Measurements from ENCODE around the gene SUOX.

Gene SUOX

DNA sequence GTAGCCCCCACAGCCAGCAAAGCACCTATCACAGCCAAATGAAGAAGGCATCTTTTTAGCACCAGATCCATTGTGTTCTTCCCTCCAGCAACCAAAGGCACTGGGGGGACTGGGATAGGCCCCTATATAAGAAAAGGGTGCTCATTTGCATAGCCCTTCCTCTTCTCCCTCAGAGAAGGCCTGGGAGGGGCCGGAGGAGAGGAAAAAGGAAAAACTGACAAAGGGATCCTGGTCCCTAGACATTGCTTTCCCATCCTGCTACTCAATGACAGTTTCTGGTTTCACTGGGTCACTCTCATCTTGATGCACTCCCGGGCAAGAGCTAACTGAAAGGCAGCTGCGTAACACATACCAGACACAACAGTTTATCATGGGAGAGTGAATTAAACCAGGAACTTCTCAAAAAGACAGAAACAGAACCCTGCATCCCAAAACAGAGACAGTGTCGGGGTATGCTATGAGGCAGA, 31.1 kb upstream of the SUOX start, which contains the start of gene PMEL:
Gene PMEL, minus strand, starts transcription at position 102 of the 467 bp plus-strand sequence. Its CDS starts 31 bp downstream, at position 71.
- peak within 1 kb of the TSS; percentile 80 for H3K9ac ChIP-seq (ENCODE audit: low read depth, low read length)
- ATAC-seq (ENCODE audit: insufficient read depth, low read depth) (no peak), DNase-seq (no peak)
- H4K20me1 ChIP-seq (ENCODE audit: insufficient read depth, low read length): no peaks in the 10 kb centered on the region
- peaks cover 46% of the 10 kb centered on the region for H3K4me1 ChIP-seq (ENCODE audit: insufficient read depth, low read length)
- no peaks in the 10 kb centered on the region for H3K9me3 ChIP-seq (ENCODE audit: insufficient read depth, low read length, severe bottlenecking)
- TF ChIP-seq EZH2 (IDR thresholded peaks at IDR 0.05; ENCODE audit: borderline replicate concordance, low read depth, low read length, severe bottlenecking) (no peak), CTCF (IDR thresholded peaks at IDR 0.05; ENCODE audit: borderline replicate concordance, extremely low read depth, low read length, poor library complexity, severe bottlenecking) (no peak)
- peak within 1 kb of the TSS; percentile 84 for H3K27ac ChIP-seq (ENCODE audit: low read length)
- H3K4me2 ChIP-seq (ENCODE audit: insufficient read depth, low read length): peak within 1 kb of the TSS; percentile 85
- H3K27me3 ChIP-seq (ENCODE audit: insufficient read depth, low read length, poor library complexity): no peaks in the 10 kb centered on the region
- peak within 1 kb of the TSS; percentile 86 to 88 for H3K4me3 ChIP-seq (ENCODE audit: low read depth in 1 of 2, low read length in 2 of 2)
- peaks cover 32% of the 10 kb centered on the region for H3K36me3 ChIP-seq (ENCODE audit: insufficient read depth, low read length)
- peak within 1 kb of the TSS; percentile 97 for H2AFZ ChIP-seq (ENCODE audit: low read depth, low read length)
- H3K79me2 ChIP-seq (ENCODE audit: insufficient read depth, low read length): peaks cover 34% of the 10 kb centered on the region

DNA sequence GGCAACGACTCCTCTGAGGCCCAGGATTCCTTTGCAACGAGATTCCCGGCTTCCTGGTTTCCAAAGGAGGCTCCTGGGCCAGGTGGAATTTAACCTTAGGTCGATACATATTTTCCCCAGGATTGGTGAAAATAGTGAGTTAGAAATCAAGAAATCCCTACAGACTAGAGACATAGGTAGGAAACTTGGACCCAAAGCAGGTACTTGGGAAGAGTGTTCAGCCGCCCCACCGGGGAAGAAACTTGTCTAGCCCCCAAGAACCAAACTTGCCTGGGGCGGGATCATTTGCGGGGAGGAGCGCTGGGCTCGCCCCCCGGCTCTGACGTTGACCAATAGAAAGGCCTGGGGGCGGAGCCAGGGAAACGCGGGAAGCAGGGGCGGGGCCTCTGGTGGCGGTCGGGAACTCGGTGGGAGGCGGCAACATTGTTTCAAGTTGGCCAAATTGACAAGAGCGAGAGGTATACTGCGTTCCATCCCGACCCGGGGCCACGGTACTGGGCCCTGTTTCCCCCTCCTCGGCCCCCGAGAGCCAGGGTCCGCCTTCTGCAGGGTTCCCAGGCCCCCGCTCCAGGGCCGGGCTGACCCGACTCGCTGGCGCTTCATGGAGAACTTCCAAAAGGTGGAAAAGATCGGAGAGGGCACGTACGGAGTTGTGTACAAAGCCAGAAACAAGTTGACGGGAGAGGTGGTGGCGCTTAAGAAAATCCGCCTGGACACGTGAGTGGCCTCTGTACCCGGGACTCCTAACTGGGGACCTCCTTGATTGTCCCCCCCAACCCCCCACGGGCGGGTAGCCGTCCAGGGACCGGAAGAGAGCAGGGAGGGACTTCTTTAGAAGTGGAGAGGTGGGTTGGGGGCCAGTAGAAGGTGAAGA, 30.4 kb upstream of the SUOX start, which contains the start of gene CDK2:
Gene CDK2, plus strand, starts transcription at position 423 of the 874 bp plus-strand sequence. Its CDS starts 179 bp downstream, at position 602.
- H3K9me3 ChIP-seq (ENCODE audit: insufficient read depth, low read length, severe bottlenecking): no peaks in the 10 kb centered on the region
- H2AFZ ChIP-seq (ENCODE audit: low read depth, low read length): peak within 1 kb of the TSS; percentile 97
- peak within 1 kb of the TSS; percentile 84 for H3K27ac ChIP-seq (ENCODE audit: low read length)
- no peaks in the 10 kb centered on the region for H4K20me1 ChIP-seq (ENCODE audit: insufficient read depth, low read length)
- H3K4me1 ChIP-seq (ENCODE audit: insufficient read depth, low read length): peaks cover 53% of the 10 kb centered on the region
- ATAC-seq (ENCODE audit: insufficient read depth, low read depth) (peak; percentile 94), DNase-seq (peak; percentile 95)
- H3K27me3 ChIP-seq (ENCODE audit: insufficient read depth, low read length, poor library complexity): no peaks in the 10 kb centered on the region
- TF ChIP-seq EZH2 (IDR thresholded peaks at IDR 0.05; ENCODE audit: borderline replicate concordance, low read depth, low read length, severe bottlenecking): no peak
- no peak for TF ChIP-seq CTCF (IDR thresholded peaks at IDR 0.05; ENCODE audit: borderline replicate concordance, extremely low read depth, low read length, poor library complexity, severe bottlenecking)
- peak within 1 kb of the TSS; percentile 86 to 88 for H3K4me3 ChIP-seq (ENCODE audit: low read depth in 1 of 2, low read length in 2 of 2)
- H3K9ac ChIP-seq (ENCODE audit: low read depth, low read length): peak within 1 kb of the TSS; percentile 80
- H3K36me3 ChIP-seq (ENCODE audit: insufficient read depth, low read length): peaks cover 38% of the 10 kb centered on the region
- peaks cover 34% of the 10 kb centered on the region for H3K79me2 ChIP-seq (ENCODE audit: insufficient read depth, low read length)
- H3K4me2 ChIP-seq (ENCODE audit: insufficient read depth, low read length): peak within 1 kb of the TSS; percentile 85

DNA sequence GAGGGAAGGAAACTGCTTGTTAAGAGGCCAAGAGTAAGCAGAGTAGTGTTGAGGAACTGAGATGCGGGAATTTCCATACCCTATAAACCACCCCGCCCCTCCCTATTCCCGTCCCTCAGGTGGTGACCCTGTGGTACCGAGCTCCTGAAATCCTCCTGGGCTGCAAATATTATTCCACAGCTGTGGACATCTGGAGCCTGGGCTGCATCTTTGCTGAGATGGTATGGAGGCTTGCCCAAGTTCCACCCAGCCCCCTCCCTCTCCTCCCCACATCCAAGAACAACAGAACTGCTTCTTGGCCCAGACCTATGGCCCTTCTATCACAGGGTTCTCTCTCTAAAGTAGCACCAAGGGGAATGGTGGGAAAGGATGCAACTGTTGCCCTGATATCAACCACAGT, 27.7 kb upstream of the SUOX start:
- Histone ChIP-seq H3K9me3 (ENCODE audit: insufficient read depth, low read length, severe bottlenecking) (no peaks in the 10 kb centered on the region), H3K27ac (ENCODE audit: low read length) (no peak overlapping the region), H2AFZ (ENCODE audit: low read depth, low read length) (no peak overlapping the region), H3K4me1 (ENCODE audit: insufficient read depth, low read length) (peaks cover 67% of the 10 kb centered on the region), H3K27me3 (ENCODE audit: insufficient read depth, low read length, poor library complexity) (no peaks in the 10 kb centered on the region), H4K20me1 (ENCODE audit: insufficient read depth, low read length) (no peaks in the 10 kb centered on the region), H3K4me2 (ENCODE audit: insufficient read depth, low read length) (peak overlapping the region; percentile 85; the same call in 1 of the 2 replicates), H3K36me3 (ENCODE audit: insufficient read depth, low read length) (peaks cover 44% of the 10 kb centered on the region), H3K9ac (ENCODE audit: low read depth, low read length) (no peak overlapping the region; the same call in 1 of the 2 replicates), H3K4me3 (ENCODE audit: low read depth in 1 of 2, low read length in 2 of 2) (no peak overlapping the region), H3K79me2 (ENCODE audit: insufficient read depth, low read length) (peaks cover 45% of the 10 kb centered on the region)
- ATAC-seq (ENCODE audit: insufficient read depth, low read depth): no peak
- no peak for TF ChIP-seq EZH2 (IDR thresholded peaks at IDR 0.05; ENCODE audit: borderline replicate concordance, low read depth, low read length, severe bottlenecking)
- no peak for TF ChIP-seq CTCF (IDR thresholded peaks at IDR 0.05; ENCODE audit: borderline replicate concordance, extremely low read depth, low read length, poor library complexity, severe bottlenecking)
- DNase-seq: no peak

Measured in DND-41 (cell line).